Cerebellar cortex (tissue), 1 donor: ENCODE data around the gene BFSP1.

Source experiments
- DNase-seq: peaks from one replicate; pipeline ENCODE4 v3.0.0-alpha.2; 2015; ENCODE audit warnings: low spot score

The BFSP1 gene

GRCh38 chr20:17497821-17498580 lies 33.2 kb downstream of the BFSP1 start:
- DNase-seq = no peak

- no peak for DNase-seq
Measured at GRCh38 chr20:17495826-17496225, 35.4 kb downstream of the BFSP1 start.

- DNase-seq = no peak
Measured at GRCh38 chr20:17494201-17494600, 37.0 kb downstream of the BFSP1 start.

- no peak for DNase-seq
Measured at GRCh38 chr20:17493173-17493572, 38.0 kb downstream of the BFSP1 start.

GRCh38 chr20:17491488-17491887 lies 39.7 kb downstream of the BFSP1 start:
- no peak for DNase-seq

GRCh38 chr20:17491041-17491440 lies 40.1 kb downstream of the BFSP1 start:
- DNase-seq = no peak

- DNase-seq = no peak
Measured at GRCh38 chr20:17490501-17490900, 40.7 kb downstream of the BFSP1 start.

GRCh38 chr20:17488916-17489600 lies 42.1 kb downstream of the BFSP1 start:
- no peak for DNase-seq

- no peak for DNase-seq
Measured at GRCh38 chr20:17485017-17485416, 46.2 kb downstream of the BFSP1 start.

- DNase-seq = no peak
Measured at GRCh38 chr20:17482536-17482935, 48.6 kb downstream of the BFSP1 start.

- DNase-seq = no peak
Measured at GRCh38 chr20:17481661-17482060, 49.5 kb downstream of the BFSP1 start.

- no peak for DNase-seq
Measured at GRCh38 chr20:17480696-17481095, 50.5 kb downstream of the BFSP1 start.

GRCh38 chr20:17479063-17479657 lies 52.0 kb downstream of the BFSP1 start:
- DNase-seq = no peak

- no peak for DNase-seq
Measured at GRCh38 chr20:17473659-17474058, 57.5 kb downstream of the BFSP1 start.

GRCh38 chr20:17471606-17472187 lies 59.5 kb downstream of the BFSP1 start:
- DNase-seq = no peak

- DNase-seq = no peak
Measured at GRCh38 chr20:17470973-17471372, 60.2 kb downstream of the BFSP1 start.

GRCh38 chr20:17470521-17470920 lies 60.7 kb downstream of the BFSP1 start:
- DNase-seq = no peak

- DNase-seq = no peak
Measured at GRCh38 chr20:17469246-17470030, 61.7 kb downstream of the BFSP1 start.

- no peak for DNase-seq
Measured at GRCh38 chr20:17468073-17468840, 62.9 kb downstream of the BFSP1 start.

- no peak for DNase-seq
Measured at GRCh38 chr20:17467120-17467655, 64.0 kb downstream of the BFSP1 start.

- no peak for DNase-seq
Measured at GRCh38 chr20:17466641-17467040, 64.5 kb downstream of the BFSP1 start.
